Stimulated activated memory B cell treated with anti-CD40 and anti-IgM and Interleukin-4, amounts not matched to agents 10 μg/mL and 1 μg/mL and 100 μg/mL, for 72 hours (primary cell): ENCODE data around the gene MLEC.

ENCODE experiments used
- ATAC-seq: fragments of 150-1000 bp; cut with Tn5 transposase; 2 replicates; pipeline ENCODE4 v1.10.0; 2021
- H3K27ac Mint-ChIP-seq: one replicate; pipeline ENCODE4 v1.8.0; 2022; ENCODE audit warnings: mild to moderate bottlenecking, mixed read lengths
- H3K27me3 Mint-ChIP-seq: one replicate; pipeline ENCODE4 v1.8.0; 2022; ENCODE audit warnings: mixed read lengths
- H3K36me3 Mint-ChIP-seq: one replicate; pipeline ENCODE4 v1.8.0; 2022; ENCODE audit warnings: mixed read lengths
- H3K4me1 Mint-ChIP-seq: one replicate; pipeline ENCODE4 v1.8.0; 2022; ENCODE audit warnings: mixed read lengths
- H3K4me3 Mint-ChIP-seq: one replicate; pipeline ENCODE4 v1.8.0; 2022; ENCODE audit warnings: mild to moderate bottlenecking, moderate library complexity, mixed read lengths
- H3K9me3 Mint-ChIP-seq: one replicate; pipeline ENCODE4 v1.8.0; 2022; ENCODE audit warnings: mixed read lengths

Gene MLEC

DNA sequence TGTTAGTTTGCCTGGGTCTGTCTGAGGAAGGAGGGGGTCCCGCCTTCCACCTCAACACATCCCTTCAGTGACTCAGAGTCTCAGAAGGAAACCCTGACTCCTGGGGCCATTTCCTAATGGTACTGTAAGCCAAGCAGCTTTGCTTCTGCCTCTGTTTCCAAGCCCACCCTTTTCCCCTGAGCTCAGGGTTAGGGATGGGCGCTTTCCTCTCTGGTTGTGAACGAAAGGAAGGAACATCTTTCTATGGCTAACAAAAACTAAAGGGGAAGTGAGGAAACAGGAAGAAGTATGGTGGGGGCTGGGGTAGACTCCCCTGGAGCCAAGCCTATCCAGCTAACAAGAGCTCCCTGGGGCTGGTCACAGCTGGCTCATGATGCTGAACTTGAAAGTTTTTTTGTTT lies 11.7 kb downstream of the MLEC start:
- Mint-ChIP-seq H3K4me3 (no peak overlapping the region), H3K9me3 (no peaks in the 10 kb centered on the region), H3K4me1 (peaks cover 6% of the 10 kb centered on the region), H3K36me3 (peaks cover 82% of the 10 kb centered on the region), H3K27me3 (no peaks in the 10 kb centered on the region), H3K27ac (no peak overlapping the region)
- no peak for ATAC-seq

GRCh38 chr12:120699553-120699952 lies 12.6 kb downstream of the MLEC start:
- ATAC-seq: no peak
- peaks cover 6% of the 10 kb centered on the region for H3K4me1 Mint-ChIP-seq
- peaks cover 74% of the 10 kb centered on the region for H3K36me3 Mint-ChIP-seq
- H3K27me3 Mint-ChIP-seq: no peaks in the 10 kb centered on the region
- H3K4me3 Mint-ChIP-seq: no peak overlapping the region
- no peaks in the 10 kb centered on the region for H3K9me3 Mint-ChIP-seq
- H3K27ac Mint-ChIP-seq: no peak overlapping the region

DNA sequence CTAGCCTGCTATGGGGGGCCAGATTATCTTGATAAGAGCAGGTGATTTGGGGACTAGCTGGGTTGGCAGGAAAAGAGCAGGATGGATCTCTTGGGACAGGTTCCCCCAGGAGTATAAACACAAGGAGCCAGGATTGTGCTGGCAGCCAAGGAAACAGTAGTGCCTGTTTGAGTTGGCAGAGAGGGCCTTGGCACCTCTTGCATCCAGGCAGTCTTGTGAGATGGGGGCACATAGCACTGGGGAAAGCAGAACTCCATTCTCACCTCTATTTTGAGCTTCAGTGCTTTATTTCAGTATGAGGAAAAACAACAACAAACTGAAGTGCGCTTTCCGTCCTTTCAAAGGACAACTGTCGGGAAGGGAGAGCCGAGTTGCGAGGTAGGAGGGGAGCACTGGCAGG lies 13.9 kb downstream of the MLEC start:
- no peak overlapping the region for H3K27ac Mint-ChIP-seq
- H3K4me1 Mint-ChIP-seq: peaks cover 6% of the 10 kb centered on the region
- no peak for ATAC-seq
- peaks cover 62% of the 10 kb centered on the region for H3K36me3 Mint-ChIP-seq
- no peaks in the 10 kb centered on the region for H3K27me3 Mint-ChIP-seq
- H3K4me3 Mint-ChIP-seq: no peak overlapping the region
- H3K9me3 Mint-ChIP-seq: no peaks in the 10 kb centered on the region

- peaks cover 44% of the 10 kb centered on the region for H3K36me3 Mint-ChIP-seq
- no peaks in the 10 kb centered on the region for H3K27me3 Mint-ChIP-seq
- H3K9me3 Mint-ChIP-seq: no peaks in the 10 kb centered on the region
- no peak overlapping the region for H3K27ac Mint-ChIP-seq
- ATAC-seq: no peak
- H3K4me1 Mint-ChIP-seq: peaks cover 6% of the 10 kb centered on the region
- no peak overlapping the region for H3K4me3 Mint-ChIP-seq
Measured at GRCh38 chr12:120702637-120703036, 15.7 kb downstream of the MLEC start.

GRCh38 chr12:120703311-120703942 lies 16.5 kb downstream of the MLEC start:
- Mint-ChIP-seq H3K27ac (no peak overlapping the region), H3K9me3 (no peaks in the 10 kb centered on the region), H3K36me3 (peaks cover 39% of the 10 kb centered on the region), H3K27me3 (no peaks in the 10 kb centered on the region), H3K4me3 (no peak overlapping the region), H3K4me1 (peaks cover 6% of the 10 kb centered on the region)
- no peak for ATAC-seq

DNA sequence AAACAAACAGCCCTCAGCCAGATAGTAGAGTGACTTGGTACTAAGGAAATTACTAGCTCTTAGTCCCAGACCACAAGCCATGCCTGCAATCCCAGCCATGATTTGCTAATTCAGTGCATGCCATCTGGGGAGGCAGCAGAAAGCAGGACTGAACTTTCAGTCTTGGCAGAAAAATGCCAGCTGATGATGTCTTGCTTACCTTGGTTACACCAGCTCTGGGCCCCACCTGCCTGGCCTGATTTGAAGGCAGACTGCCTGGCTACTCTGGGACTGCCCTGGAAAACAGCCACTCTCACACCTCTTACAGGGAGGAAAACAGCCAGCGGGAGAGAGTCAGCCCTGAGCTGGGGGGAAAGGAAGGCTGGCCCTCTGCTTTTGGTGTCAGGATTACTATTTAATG lies 18.7 kb downstream of the MLEC start:
- no peak for ATAC-seq
- peaks cover 19% of the 10 kb centered on the region for H3K36me3 Mint-ChIP-seq

DNA sequence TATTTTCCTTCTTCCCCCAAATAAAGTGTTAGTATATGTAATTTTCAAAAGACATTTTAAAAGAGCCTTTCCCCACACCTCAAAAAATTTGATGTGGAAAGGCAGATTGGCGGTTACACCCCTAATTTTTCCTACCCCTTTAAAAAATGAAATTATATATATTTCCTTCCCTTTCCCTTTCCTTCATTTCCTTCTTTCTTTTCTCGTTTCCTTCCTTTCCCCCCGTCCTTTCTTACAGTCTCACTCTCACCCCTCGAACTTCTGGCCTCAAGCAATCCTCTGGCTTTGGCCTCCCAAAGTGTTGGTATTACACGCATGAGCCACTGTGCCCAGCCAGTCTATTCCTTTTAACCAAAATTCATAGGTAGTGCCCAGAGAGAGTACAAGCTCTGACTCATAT lies 19.1 kb downstream of the MLEC start:
- H3K27ac Mint-ChIP-seq: no peak overlapping the region
- peaks cover 15% of the 10 kb centered on the region for H3K36me3 Mint-ChIP-seq
- no peak for ATAC-seq
- H3K27me3 Mint-ChIP-seq: no peaks in the 10 kb centered on the region
- H3K4me1 Mint-ChIP-seq: peaks cover 8% of the 10 kb centered on the region
- H3K9me3 Mint-ChIP-seq: no peaks in the 10 kb centered on the region
- no peak overlapping the region for H3K4me3 Mint-ChIP-seq

More for the DNA sequence above, 18.7 kb downstream of the MLEC start:
- no peak overlapping the region for H3K27ac Mint-ChIP-seq
- no peak overlapping the region for H3K4me3 Mint-ChIP-seq
- H3K27me3 Mint-ChIP-seq: no peaks in the 10 kb centered on the region
- peaks cover 6% of the 10 kb centered on the region for H3K4me1 Mint-ChIP-seq
- H3K9me3 Mint-ChIP-seq: no peaks in the 10 kb centered on the region

DNA sequence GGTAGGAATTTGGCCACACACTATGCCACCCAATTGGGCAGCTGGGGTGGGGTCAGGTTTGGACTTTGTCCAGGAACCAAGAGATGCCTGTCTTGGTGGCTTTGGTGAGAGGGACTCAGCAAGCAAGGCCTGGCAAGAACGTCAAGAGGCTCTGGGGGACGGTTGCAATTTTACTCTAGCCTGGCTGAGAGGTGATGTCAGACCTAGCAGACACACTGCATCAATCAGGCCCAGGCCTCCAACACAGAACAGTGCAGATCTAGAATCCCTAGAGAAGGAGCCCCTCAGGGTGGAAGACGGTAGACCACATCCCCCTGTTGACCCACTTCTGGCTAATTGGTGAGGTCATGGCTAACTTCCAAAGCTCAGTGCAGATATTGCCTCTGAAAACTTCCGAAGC lies 21.7 kb downstream of the MLEC start:
- no peak overlapping the region for H3K4me3 Mint-ChIP-seq
- H3K27me3 Mint-ChIP-seq: no peaks in the 10 kb centered on the region
- H3K27ac Mint-ChIP-seq: no peak overlapping the region
- H3K36me3 Mint-ChIP-seq: peaks cover 1% of the 10 kb centered on the region
- no peak for ATAC-seq
- H3K9me3 Mint-ChIP-seq: no peaks in the 10 kb centered on the region
- peaks cover 22% of the 10 kb centered on the region for H3K4me1 Mint-ChIP-seq

GRCh38 chr12:120710031-120710804 lies 23.3 kb downstream of the MLEC start, which contains the start of gene UNC119B:
Gene UNC119B, plus strand, starts transcription at chr12:120710458. Its CDS starts 17 bp downstream, at chr12:120710475.
- peaks cover 26% of the 10 kb centered on the region for H3K4me1 Mint-ChIP-seq

DNA sequence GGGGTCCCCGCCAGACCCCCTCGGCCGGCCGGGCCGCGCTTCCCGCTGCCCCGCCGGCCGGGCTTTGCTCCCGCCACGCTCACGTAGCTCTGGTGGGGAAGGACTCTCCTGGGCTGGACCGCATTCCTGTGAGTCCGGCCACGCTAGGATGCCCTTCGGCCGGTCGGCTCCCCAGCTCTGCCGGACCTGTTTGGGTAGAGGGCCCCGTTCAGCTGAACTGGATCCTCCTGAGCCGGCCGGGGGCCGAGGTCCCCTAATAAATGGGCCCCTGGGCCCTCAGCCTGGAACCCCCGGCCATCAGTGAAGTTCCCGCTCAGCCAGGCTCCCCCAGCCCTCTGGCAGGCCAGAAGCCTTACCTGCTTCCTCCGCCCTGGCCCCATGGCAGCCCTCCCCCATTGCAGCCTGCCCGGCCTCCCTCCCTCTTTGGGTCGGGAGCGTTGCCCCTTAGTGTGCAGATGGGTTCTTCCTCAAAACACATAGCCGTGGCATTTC lies 23.9 kb downstream of the MLEC start:
- Mint-ChIP-seq H3K27me3 (no peaks in the 10 kb centered on the region), H3K27ac (peak overlapping the region; percentile 84), H3K4me1 (peaks cover 26% of the 10 kb centered on the region), H3K36me3 (peaks cover 6% of the 10 kb centered on the region), H3K9me3 (no peaks in the 10 kb centered on the region), H3K4me3 (peak overlapping the region; percentile 84)
- peak; percentile 71 for ATAC-seq

More at GRCh38 chr12:120710031-120710804, 23.3 kb downstream of the MLEC start, which contains the start of gene UNC119B:
- H3K36me3 Mint-ChIP-seq: peaks cover 6% of the 10 kb centered on the region
- no peaks in the 10 kb centered on the region for H3K9me3 Mint-ChIP-seq
- H3K27me3 Mint-ChIP-seq: no peaks in the 10 kb centered on the region
- peak within 1 kb of the TSS; percentile 84 for H3K27ac Mint-ChIP-seq
- ATAC-seq: peak; percentile 87
- H3K4me3 Mint-ChIP-seq: peak within 1 kb of the TSS; percentile 89

DNA sequence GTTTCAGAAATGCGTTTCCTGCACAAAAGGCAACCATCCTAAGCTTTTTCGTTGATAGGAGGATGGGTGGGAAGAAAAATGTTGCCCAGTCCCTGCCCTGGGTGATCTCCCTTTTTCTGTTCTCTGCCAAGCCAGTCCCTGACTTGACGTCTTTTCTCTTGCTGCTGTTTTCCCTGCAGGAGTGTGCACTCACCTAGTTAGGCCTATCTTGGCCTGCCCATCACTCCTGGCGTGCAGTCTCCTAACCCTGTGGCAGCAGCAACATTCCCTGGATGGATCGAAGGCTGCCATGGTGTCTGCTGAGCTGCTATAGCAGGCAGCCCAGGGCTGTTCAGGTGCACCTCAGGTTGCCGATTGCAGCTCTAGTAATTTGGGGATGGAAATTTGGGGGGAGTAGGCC lies 24.5 kb downstream of the MLEC start:
- Mint-ChIP-seq H3K9me3 (no peaks in the 10 kb centered on the region), H3K27ac (peak overlapping the region; percentile 84), H3K27me3 (no peaks in the 10 kb centered on the region), H3K4me1 (peaks cover 26% of the 10 kb centered on the region), H3K4me3 (peak overlapping the region; percentile 84), H3K36me3 (peaks cover 11% of the 10 kb centered on the region)
- ATAC-seq: no peak

- Mint-ChIP-seq H3K4me1 (peaks cover 26% of the 10 kb centered on the region), H3K4me3 (no peak overlapping the region), H3K9me3 (no peaks in the 10 kb centered on the region), H3K27ac (no peak overlapping the region), H3K27me3 (no peaks in the 10 kb centered on the region), H3K36me3 (peaks cover 20% of the 10 kb centered on the region)
- no peak for ATAC-seq
Measured at GRCh38 chr12:120712610-120713009, 25.7 kb downstream of the MLEC start.

GRCh38 chr12:120713861-120714482 lies 27.0 kb downstream of the MLEC start:
- H3K36me3 Mint-ChIP-seq: peaks cover 30% of the 10 kb centered on the region
- H3K9me3 Mint-ChIP-seq: no peaks in the 10 kb centered on the region
- H3K4me1 Mint-ChIP-seq: peaks cover 33% of the 10 kb centered on the region
- H3K27me3 Mint-ChIP-seq: no peaks in the 10 kb centered on the region
- ATAC-seq: peak; percentile 66
- no peak overlapping the region for H3K4me3 Mint-ChIP-seq
- no peak overlapping the region for H3K27ac Mint-ChIP-seq

- peaks cover 31% of the 10 kb centered on the region for H3K4me1 Mint-ChIP-seq
- no peaks in the 10 kb centered on the region for H3K9me3 Mint-ChIP-seq
- ATAC-seq: no peak
- H3K27me3 Mint-ChIP-seq: no peaks in the 10 kb centered on the region
- H3K36me3 Mint-ChIP-seq: peaks cover 62% of the 10 kb centered on the region
- no peak overlapping the region for H3K4me3 Mint-ChIP-seq
- H3K27ac Mint-ChIP-seq: no peak overlapping the region
Measured at GRCh38 chr12:120718055-120718454, 31.1 kb downstream of the MLEC start.

- no peak for ATAC-seq
- Mint-ChIP-seq H3K27me3 (no peaks in the 10 kb centered on the region), H3K4me3 (no peak overlapping the region), H3K36me3 (peaks cover 65% of the 10 kb centered on the region), H3K27ac (no peak overlapping the region), H3K9me3 (no peaks in the 10 kb centered on the region), H3K4me1 (peaks cover 25% of the 10 kb centered on the region)
Measured at GRCh38 chr12:120719072-120719471, 32.1 kb downstream of the MLEC start.
